GM21825 (cell line): ENCODE data around the gene KCNE4.

ENCODE experiments used
- ATAC-seq: cut with Tn5 transposase; IDR thresholded peaks from one replicate; pipeline ENCODE4 v1.9.1; 2021; ENCODE audit warnings: mild to moderate bottlenecking, moderate library complexity; ENCODE audit not compliant: unreplicated experiment

The KCNE4 gene

DNA sequence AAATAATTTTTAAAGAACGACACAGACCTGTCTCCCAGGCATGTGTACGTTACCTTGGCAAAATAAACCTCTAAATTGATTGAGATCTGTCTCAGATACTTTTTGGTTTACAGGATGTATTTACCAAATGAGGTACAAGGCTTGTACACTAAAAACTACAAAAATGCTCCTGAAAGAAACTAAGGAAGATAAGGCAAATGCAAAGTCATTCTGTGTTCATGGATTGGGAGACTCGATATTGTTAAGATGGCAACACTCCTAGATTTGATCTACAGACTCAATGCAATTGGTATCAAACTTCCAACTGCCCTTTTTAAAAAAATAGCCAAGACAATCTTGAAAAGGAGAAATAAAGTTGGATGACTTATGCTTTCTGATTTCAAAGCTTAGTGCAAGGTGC, 11.5 kb upstream of the KCNE4 start:
- ATAC-seq = no peak

DNA sequence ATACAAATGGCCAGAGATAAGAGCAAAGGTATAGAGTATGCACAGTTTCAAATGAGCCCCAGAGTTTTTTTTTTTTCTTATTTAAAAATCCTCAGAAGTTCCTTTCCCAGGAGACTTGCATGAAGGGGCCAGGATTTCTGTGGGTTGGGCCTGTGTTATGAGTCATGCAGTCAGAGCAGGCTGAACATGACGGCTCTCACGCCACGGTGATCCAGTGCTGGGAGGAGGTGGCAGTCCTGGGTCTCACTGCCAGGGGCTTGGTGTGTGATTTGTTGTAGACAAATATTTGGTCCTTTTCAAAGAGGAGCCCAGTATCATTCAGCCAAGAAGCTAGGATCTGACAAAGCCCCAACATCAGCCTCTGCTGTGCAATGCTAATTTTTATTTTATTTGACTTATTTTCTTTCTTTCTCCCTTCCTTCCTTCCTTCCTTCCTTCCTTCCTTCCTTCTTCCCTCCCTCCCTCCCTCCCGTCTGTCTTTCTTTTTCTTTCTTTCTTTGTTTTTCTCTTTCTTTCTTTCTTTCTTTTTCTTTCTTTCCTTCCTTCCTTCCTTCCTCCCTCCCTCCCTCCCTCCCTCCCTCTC, 10.4 kb upstream of the KCNE4 start:
- no peak for ATAC-seq

GRCh38 chr2:223042284-223042683, 9.7 kb upstream of the KCNE4 start:
- no peak for ATAC-seq

DNA sequence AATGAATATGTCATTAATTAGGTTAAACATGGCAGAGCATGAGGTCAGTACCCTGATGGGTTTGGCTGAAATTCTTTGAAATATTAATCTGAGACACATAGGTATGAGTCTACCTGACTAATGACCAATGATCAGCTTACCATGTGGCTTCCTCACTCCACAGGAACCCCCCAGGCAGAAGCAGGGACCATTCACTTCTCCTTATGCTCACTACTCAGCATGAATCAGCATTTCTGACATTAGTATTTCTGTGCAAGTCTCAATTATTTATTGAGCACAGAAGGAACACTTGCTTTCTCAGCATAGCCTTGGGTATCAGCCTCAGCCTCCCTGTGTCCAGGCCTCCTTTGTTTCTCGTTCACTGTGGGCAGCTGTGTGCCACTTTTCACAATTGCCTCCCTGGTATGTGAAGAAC, 9.3 kb upstream of the KCNE4 start:
- no peak for ATAC-seq

- no peak for ATAC-seq
Observed at GRCh38 chr2:223043164-223043941, 8.6 kb upstream of the KCNE4 start.

GRCh38 chr2:223044092-223044836, 7.7 kb upstream of the KCNE4 start:
- ATAC-seq = no peak

- ATAC-seq = no peak
Observed at GRCh38 chr2:223044916-223045700, 6.9 kb upstream of the KCNE4 start.

DNA sequence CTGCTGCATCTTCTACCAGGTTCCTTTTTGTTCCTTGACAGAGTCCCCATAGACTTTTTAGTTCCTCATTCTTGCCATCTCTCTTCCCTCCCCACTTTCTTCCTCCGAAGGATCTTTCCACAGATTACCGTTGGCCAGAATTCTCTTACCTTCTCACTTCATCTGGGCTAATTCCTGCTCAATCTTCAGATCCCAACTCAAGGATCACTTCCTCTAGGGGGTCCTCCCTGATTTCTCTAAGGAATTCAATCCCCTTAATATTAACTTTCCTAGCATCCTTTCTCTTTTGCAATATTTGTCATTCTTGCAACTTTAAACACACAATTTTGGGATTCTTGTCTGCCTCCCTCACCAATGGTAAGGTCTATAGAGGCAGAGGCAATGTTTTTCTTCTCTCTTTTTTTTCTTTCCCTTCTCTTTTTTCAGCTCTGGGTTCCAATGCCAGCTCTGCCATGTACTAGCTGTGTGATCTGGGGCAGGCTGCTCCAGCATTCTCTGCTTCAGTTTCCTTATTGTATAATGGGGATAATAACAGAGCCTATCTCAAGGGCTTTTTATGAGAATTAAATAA, 5.4 kb upstream of the KCNE4 start:
- no peak for ATAC-seq

- ATAC-seq = no peak
Observed at GRCh38 chr2:223047260-223047761, 4.7 kb upstream of the KCNE4 start.

- peak; percentile 45 for ATAC-seq
Observed at GRCh38 chr2:223048519-223048918, 3.5 kb upstream of the KCNE4 start.

- ATAC-seq = no peak
Observed at GRCh38 chr2:223049356-223049755, 2.6 kb upstream of the KCNE4 start.

DNA sequence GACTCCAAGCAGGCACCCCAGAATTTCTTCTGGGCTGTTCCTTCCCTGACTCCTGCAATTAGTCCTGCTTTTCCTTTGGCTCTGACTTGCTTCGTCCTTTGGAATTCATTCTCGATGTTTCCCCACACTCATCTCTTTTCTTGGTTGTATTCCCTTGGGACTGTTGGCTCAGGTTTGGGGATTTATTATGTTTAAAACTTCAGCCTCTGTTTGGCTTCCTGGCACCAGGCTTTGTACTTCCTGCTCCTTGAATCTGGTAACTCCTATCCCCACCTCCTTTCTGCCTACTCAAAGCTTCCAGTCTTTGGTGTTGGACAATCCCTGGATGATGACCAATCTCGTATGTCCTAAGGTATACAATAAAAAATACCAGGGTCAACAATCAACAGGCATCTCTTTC, 1.8 kb upstream of the KCNE4 start:
- ATAC-seq = no peak

- no peak for ATAC-seq
Observed at GRCh38 chr2:223050900-223051504, 988 bp upstream of the KCNE4 start.

- ATAC-seq = no peak
Observed at GRCh38 chr2:223052548-223053483, 826 bp downstream of the KCNE4 start.

DNA sequence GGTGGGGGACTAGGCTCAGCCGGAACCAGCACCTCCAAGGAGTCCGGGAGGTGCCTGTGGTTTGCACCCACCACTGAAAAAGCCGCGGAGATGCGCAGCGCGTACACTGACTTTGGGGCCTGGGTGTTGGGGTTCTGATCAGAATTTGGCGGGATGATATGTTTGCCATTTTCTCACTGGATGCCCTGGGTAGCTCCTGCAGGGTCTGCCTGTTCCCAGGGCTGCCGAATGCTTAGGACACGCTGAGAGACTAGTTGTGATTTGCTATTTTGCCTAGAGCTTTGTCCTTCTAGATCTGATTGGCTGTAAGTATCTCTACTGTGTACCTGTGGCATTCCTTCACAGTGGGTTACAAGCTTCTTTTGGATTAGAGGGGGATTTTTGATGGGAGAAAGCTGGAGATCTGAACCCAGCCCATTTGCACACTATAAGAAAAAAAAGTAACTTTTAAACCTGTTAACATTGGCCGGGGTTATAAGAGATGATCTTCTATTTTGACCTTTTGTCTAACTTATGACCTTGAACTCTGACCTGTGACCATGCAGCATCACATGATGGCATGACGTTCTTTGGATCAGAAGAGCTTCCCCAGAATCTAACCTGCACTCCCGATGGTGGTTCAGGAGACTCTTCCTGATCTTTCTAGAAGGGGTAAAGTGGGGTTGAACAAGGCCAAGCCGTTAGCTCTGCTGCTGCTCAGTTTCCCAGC, 1.6 kb downstream of the KCNE4 start:
- no peak for ATAC-seq

DNA sequence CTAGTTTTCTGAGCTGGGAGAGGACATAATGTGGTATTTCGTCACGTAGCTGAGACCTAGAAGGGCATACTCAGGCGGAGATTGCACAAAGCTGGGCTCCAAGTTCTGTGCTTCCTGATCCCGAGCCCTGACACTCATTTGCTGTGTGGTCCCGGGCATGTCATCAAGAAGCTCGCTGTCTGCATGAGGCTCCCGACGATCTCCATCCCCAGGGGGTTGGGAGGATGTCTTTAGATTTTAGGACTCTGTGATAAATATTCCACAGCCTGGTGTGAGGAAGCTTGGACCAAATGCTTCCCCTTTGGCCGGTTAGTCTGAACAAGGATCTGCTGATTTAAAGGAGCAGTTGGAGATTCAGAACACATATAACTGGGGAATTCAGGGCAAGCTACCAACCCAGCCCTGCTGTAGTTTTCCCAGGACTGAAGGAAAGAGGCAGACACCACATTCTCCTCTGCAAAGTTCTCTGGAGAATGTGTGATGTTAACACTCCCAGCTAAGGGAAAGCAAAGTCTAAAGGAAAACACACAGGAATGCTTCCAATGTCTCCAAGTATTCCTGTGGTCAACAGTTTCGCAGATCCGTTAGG, 2.3 kb downstream of the KCNE4 start:
- no peak for ATAC-seq

GRCh38 chr2:223055140-223055539, 3.1 kb downstream of the KCNE4 start:
- ATAC-seq = no peak

GRCh38 chr2:223055836-223056235, 3.8 kb downstream of the KCNE4 start:
- no peak for ATAC-seq
